HG02970 (cell line): ENCODE results near the gene ZNF557.

Experiments
- ATAC-seq: cut with Tn5 transposase; IDR thresholded peaks from one replicate; pipeline ENCODE4 v1.9.1; 2021; ENCODE audit warnings: mild to moderate bottlenecking, moderate library complexity, moderate number of reproducible peaks; ENCODE audit not compliant: unreplicated experiment, low FRiP score

Gene ZNF557

DNA sequence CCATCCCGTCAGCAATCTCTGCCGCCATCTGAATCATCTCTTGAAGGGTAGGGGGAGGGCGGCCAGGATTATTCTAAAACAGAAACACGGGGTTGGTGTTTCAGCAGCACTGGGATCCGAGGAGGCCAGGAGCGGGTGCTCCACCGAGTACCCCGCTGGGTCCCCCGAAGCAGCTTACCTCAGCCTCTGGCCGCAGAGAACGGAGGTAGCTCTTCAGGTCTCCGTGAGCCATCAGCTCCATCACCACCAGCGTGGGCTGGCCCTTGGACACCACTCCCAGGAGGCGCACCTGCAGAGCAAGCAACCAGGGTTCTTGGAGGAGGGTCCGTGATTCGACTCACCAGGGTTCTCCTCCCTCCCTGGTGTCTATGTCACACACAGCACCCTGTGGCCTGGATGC is 53.2 kb downstream of the ZNF557 start:
- ATAC-seq = no peak

DNA sequence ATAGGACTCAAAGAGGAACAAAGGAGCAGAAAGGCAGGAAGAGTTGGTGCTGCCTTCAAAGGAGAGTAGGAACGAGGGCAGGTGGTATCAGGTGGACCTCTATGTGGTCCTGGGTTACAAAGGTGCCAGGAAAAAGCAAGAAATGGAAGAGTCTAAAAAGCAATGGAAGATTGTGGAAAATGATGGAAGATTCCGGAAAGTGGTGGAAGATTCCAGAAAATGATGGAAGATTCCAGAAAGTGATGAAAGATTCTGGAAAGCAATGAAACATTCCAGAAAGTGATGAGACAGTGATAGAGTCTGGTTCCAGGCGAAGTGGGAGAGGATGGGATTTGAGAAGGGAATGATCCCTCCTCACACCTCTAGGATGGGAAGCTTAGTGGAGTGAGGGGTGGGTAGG is 55.3 kb downstream of the ZNF557 start:
- ATAC-seq = no peak

GRCh38 chr19:7125221-7125620 is 55.7 kb downstream of the ZNF557 start:
- no peak for ATAC-seq

DNA sequence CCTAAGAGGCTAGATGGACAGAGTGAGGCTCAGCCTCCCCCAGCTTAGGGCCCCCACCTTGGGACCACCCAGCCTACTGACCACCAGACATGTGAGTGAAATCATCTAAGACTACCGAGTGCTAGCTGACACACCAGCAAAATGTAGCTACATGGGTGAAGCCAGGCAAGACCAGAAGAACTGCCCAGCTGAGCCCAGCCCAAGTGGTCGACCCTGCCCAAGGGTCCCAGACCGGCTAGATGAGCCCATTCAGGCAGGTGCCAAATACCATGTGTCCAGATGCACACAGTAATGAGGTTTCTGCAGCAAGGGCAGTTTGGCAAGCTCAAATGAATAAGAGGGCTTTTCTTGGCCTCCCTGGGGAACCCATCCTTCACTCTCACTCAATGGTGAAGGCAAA is 56.6 kb downstream of the ZNF557 start:
- ATAC-seq = no peak

DNA sequence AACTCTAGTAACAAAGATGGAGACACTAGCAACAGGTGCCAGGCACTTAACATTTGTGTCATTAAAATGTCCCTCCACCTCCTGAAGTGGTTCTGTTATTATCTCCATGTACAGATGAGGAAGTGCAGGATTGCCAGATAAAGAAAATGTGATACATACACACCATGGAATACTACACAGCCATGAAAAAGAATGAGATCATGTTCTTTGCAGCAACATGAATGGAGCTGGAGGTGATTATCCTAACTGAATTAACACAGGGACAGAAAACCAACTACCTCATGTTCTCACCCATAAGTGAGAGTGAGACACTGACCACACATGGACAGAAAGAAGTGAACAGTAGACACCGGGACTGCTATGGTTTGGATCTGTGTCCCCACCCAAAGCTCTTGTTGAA is 60.5 kb downstream of the ZNF557 start:
- no peak for ATAC-seq

- ATAC-seq = no peak
Measured at GRCh38 chr19:7132054-7132453, 62.6 kb downstream of the ZNF557 start.

GRCh38 chr19:7137120-7137519 is 67.6 kb downstream of the ZNF557 start:
- ATAC-seq = no peak
